GM12801 (cell line): ENCODE results near the gene MND1.

Experiments used
- CTCF ChIP-seq: IDR thresholded peaks from one replicate; pipeline ENCODE4 v1.5.1; 2011; ENCODE audit warnings: control low read depth; ENCODE audit not compliant: insufficient read length; ENCODE audit errors: extremely low read depth

MND1 gene

GRCh38 chr4:153464068-153464467 is 119.6 kb downstream of the MND1 start:
- no peak for TF ChIP-seq CTCF
